ENCODE results near the gene RFXANK. TPM values are rescaled to one million over a fixed set of nuclear protein-coding genes. Genes with fewer than 3 reads are reported as not detected.

RFXANK gene
- total RNA-seq, 3 donors from 2014 or later (not counting 1 experiment from before 2014, with no cell fraction given) = 50.1 to 67.5 (median 66.0) TPM

- no peaks in the 10 kb centered on the region for H3K9me3 ChIP-seq (ENCODE audit: control insufficient read depth, insufficient read depth, low read length)
- Mint-ChIP-seq H3K4me3 (no peak overlapping the region), H3K27ac (no peak overlapping the region), H3K9me3 (peaks cover 0 to 3% of the 10 kb centered on the region in 2 donors), H3K4me1 (no peaks in the 10 kb centered on the region), H3K27me3 (ENCODE audit: low read depth in 2 of 2) (no peaks in the 10 kb centered on the region), H3K36me3 (no peaks in the 10 kb centered on the region)
- peaks cover 3% of the 10 kb centered on the region for H3K4me1 ChIP-seq (ENCODE audit: control insufficient read depth, insufficient read depth, low read length)
- intact Hi-C loops (cut with micrococcal nuclease) = no loop called here
- H3K27me3 ChIP-seq (ENCODE audit: control insufficient read depth, insufficient read depth, low read length) = no peaks in the 10 kb centered on the region
- H3K4me3 ChIP-seq (ENCODE audit: low read length) = no peak overlapping the region
- peaks cover 5% of the 10 kb centered on the region for H3K36me3 ChIP-seq (ENCODE audit: control insufficient read depth, insufficient read depth, low read length)
- WGBS (ENCODE audit: insufficient coverage) = 92% methylated on average over 6 of the region's 6 CpGs
- H3K27ac ChIP-seq (ENCODE audit: low read length) = no peak overlapping the region
- TF ChIP-seq, protein P1, sequence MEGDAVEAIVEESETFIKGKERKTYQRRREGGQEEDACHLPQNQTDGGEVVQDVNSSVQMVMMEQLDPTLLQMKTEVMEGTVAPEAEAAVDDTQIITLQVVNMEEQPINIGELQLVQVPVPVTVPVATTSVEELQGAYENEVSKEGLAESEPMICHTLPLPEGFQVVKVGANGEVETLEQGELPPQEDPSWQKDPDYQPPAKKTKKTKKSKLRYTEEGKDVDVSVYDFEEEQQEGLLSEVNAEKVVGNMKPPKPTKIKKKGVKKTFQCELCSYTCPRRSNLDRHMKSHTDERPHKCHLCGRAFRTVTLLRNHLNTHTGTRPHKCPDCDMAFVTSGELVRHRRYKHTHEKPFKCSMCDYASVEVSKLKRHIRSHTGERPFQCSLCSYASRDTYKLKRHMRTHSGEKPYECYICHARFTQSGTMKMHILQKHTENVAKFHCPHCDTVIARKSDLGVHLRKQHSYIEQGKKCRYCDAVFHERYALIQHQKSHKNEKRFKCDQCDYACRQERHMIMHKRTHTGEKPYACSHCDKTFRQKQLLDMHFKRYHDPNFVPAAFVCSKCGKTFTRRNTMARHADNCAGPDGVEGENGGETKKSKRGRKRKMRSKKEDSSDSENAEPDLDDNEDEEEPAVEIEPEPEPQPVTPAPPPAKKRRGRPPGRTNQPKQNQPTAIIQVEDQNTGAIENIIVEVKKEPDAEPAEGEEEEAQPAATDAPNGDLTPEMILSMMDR (IDR thresholded peaks at IDR 0.05) = no peak
- ATAC-seq = no peak
- DNase-seq = no peak
These were observed 37.1 kb upstream of the RFXANK start for GRCh38 chr19:19154768-19155494.

GRCh38 chr19:19155495-19156219 lies 36.4 kb upstream of the RFXANK start:
- no peaks in the 10 kb centered on the region for H3K27me3 Mint-ChIP-seq (ENCODE audit: low read depth in 2 of 2)
- Histone ChIP-seq H3K36me3 (ENCODE audit: control insufficient read depth, insufficient read depth, low read length) (peaks cover 5% of the 10 kb centered on the region), H3K9me3 (ENCODE audit: control insufficient read depth, insufficient read depth, low read length) (no peaks in the 10 kb centered on the region), H3K4me3 (ENCODE audit: low read length) (no peak overlapping the region), H3K27ac (ENCODE audit: low read length) (no peak overlapping the region), H3K4me1 (ENCODE audit: control insufficient read depth, insufficient read depth, low read length) (peaks cover 4% of the 10 kb centered on the region), H3K27me3 (ENCODE audit: control insufficient read depth, insufficient read depth, low read length) (no peaks in the 10 kb centered on the region)
- H3K27ac Mint-ChIP-seq = no peak overlapping the region
- ATAC-seq = no peak
- DNase-seq = no peak
- no peaks in the 10 kb centered on the region for H3K36me3 Mint-ChIP-seq
- TF ChIP-seq, protein P1 (IDR thresholded peaks at IDR 0.05) = no peak
- intact Hi-C loops (cut with micrococcal nuclease) = no loop called here
- no peak overlapping the region for H3K4me3 Mint-ChIP-seq
- H3K9me3 Mint-ChIP-seq = peaks cover 0 to 3% of the 10 kb centered on the region in 2 donors
- H3K4me1 Mint-ChIP-seq = no peaks in the 10 kb centered on the region
- 78% methylated on average over 8 of the region's 10 CpGs for WGBS (ENCODE audit: insufficient coverage)

DNA sequence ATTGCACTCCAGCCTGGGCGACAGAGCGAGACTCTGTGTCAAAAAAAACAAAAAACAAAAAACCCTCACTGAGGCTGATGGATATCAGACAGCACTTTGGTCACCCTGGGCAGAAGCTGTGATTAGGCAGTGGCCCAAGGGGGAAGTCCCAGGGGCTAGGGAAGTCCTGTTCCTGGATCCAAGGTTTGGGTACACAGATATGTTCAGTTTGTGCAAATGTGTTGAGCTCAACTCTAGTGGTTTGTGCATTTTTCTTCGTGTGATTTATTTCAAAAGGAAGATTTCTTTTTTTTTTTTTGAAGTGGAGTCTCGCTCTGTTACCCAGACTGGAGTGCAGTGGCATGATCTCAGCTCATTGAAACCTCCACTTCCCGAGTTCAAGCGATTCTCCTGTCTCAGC lies 34.2 kb upstream of the RFXANK start:
- Mint-ChIP-seq H3K27ac (no peak overlapping the region), H3K9me3 (peaks cover 0 to 3% of the 10 kb centered on the region in 2 donors), H3K4me1 (peaks cover 0 to 8% of the 10 kb centered on the region in 2 donors), H3K4me3 (no peak overlapping the region), H3K36me3 (no peaks in the 10 kb centered on the region), H3K27me3 (ENCODE audit: low read depth in 2 of 2) (peaks cover 0 to 3% of the 10 kb centered on the region in 2 donors)
- H3K9me3 ChIP-seq (ENCODE audit: control insufficient read depth, insufficient read depth, low read length) = no peaks in the 10 kb centered on the region
- no peaks in the 10 kb centered on the region for H3K27me3 ChIP-seq (ENCODE audit: control insufficient read depth, insufficient read depth, low read length)
- H3K27ac ChIP-seq (ENCODE audit: low read length) = no peak overlapping the region
- DNase-seq = no peak
- H3K4me3 ChIP-seq (ENCODE audit: low read length) = no peak overlapping the region
- intact Hi-C loops (cut with micrococcal nuclease) = no loop called here
- peaks cover 5% of the 10 kb centered on the region for H3K4me1 ChIP-seq (ENCODE audit: control insufficient read depth, insufficient read depth, low read length)
- TF ChIP-seq, protein P1 (IDR thresholded peaks at IDR 0.05) = no peak
- no peak for ATAC-seq
- H3K36me3 ChIP-seq (ENCODE audit: control insufficient read depth, insufficient read depth, low read length) = peaks cover 5% of the 10 kb centered on the region
- WGBS (ENCODE audit: insufficient coverage) = 72% methylated on average over 6 of the region's 6 CpGs
